Measurements from ENCODE around the gene PARVB.

DNA sequence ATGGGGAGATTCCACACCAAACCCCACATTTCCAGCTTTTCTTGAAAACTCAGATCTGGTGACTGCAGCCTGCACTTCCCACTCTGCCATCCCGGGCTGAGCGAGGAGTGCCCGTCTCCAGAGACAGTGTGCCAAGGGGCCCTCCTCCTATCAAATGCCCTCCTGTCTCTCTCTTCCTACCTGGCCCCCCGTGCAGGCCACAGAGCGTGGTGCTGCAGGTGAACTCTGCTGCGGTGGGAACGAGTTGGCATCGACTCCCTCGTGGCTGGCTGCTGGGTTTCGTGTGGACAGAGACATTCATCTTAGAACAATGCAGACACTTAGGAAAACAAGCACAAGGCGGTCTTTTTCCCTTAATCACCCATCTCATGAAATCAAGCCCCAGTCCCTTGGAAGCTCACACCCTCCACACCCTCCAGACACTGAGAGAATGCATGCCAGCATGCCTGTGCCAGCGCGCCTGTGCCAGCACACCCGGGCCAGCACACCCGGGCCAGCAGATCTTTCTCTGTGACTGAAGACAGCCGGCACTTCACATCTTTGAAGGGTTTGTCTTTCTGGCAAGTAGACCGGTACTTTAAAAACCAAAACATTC, 65.0 kb downstream of the PARVB start:
- TF ChIP-seq CTCF (IDR thresholded peaks at IDR 0.05) (no peak), POLR2A (IDR thresholded peaks at IDR 0.05) (no peak)

Data from body of pancreas (tissue), 4 donors.